ENCODE data around the gene CCDC89. TPM values are rescaled to one million over a fixed set of nuclear protein-coding genes. Genes with fewer than 3 reads are reported as not detected.
A peak's percentile ranks its signal among the peaks of the same experiment; 100 is the strongest.

Gene CCDC89
- total RNA-seq, 2 donors from 2014 or later, result not detected

DNA sequence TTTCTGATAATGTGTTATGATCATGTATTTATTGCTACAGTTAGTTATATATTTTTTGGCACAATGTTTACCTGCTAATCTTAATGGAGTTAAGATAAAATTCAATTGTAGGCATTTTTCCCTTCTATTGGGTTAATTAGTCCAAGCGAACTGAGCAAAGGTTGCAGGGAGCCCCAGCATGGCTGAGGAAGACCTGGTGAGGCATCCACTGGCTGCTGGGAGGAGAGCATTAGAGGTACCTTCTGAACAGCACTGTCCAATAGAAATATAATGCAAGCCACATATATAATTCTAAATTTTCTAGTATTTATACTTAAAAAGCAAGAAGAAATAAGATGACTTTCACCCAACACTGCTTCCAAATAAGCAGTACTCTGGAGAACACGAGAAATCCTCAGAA, 38.9 kb downstream of the CCDC89 start:
- Histone ChIP-seq H3K27ac (ENCODE audit: low read depth, low read length) (no peak overlapping the region), H3K9me3 (ENCODE audit: control insufficient read depth, low read length) (no peaks in the 10 kb centered on the region), H3K36me3 (ENCODE audit: control insufficient read depth, insufficient read depth, low read length) (peaks cover 6% of the 10 kb centered on the region), H3K4me3 (ENCODE audit: low read length) (peak overlapping the region; percentile 99), H3K9ac (ENCODE audit: extremely low read depth, low read length, poor library complexity, severe bottlenecking) (peak overlapping the region; percentile 90), H3K27me3 (ENCODE audit: control insufficient read depth, insufficient read depth, low read length, poor library complexity, severe bottlenecking) (no peaks in the 10 kb centered on the region), H3K4me1 (ENCODE audit: control insufficient read depth, insufficient read depth, low read length) (peaks cover 4% of the 10 kb centered on the region)
- Mint-ChIP-seq H3K27ac (peak overlapping the region; percentile 98), H3K4me1 (peaks cover 22% of the 10 kb centered on the region), H3K9me3 (no peaks in the 10 kb centered on the region), H3K4me3 (peak overlapping the region; percentile 92), H3K36me3 (ENCODE audit: low read depth) (no peaks in the 10 kb centered on the region), H3K27me3 (ENCODE audit: insufficient read depth) (peaks cover 2% of the 10 kb centered on the region)
- WGBS, 2 experiments (ENCODE audit: insufficient coverage in 1 of 2, insufficient read length in 1 of 2), result 77 to 90% methylated on average over 2 of the region's 2 CpGs
- DNase-seq, result no peak
- no peak for TF ChIP-seq CTCF (conservative IDR thresholded peaks at IDR 0.05)

GRCh38 chr11:85643191-85643614, 42.8 kb downstream of the CCDC89 start:
- Mint-ChIP-seq H3K36me3 (ENCODE audit: low read depth) (no peaks in the 10 kb centered on the region), H3K4me1 (peaks cover 8% of the 10 kb centered on the region), H3K27ac (peak overlapping the region; percentile 23), H3K9me3 (no peaks in the 10 kb centered on the region), H3K27me3 (ENCODE audit: insufficient read depth) (peaks cover 2% of the 10 kb centered on the region), H3K4me3 (no peak overlapping the region)
- TF ChIP-seq CTCF (conservative IDR thresholded peaks at IDR 0.05), result no peak
- H3K9ac ChIP-seq (ENCODE audit: extremely low read depth, low read length, poor library complexity, severe bottlenecking), result no peak overlapping the region
- H3K4me3 ChIP-seq (ENCODE audit: low read length), result no peak overlapping the region
- no peak for DNase-seq
- H3K27me3 ChIP-seq (ENCODE audit: control insufficient read depth, insufficient read depth, low read length, poor library complexity, severe bottlenecking), result no peaks in the 10 kb centered on the region
- H3K9me3 ChIP-seq (ENCODE audit: control insufficient read depth, low read length), result no peaks in the 10 kb centered on the region
- peaks cover 10% of the 10 kb centered on the region for H3K36me3 ChIP-seq (ENCODE audit: control insufficient read depth, insufficient read depth, low read length)
- H3K4me1 ChIP-seq (ENCODE audit: control insufficient read depth, insufficient read depth, low read length), result no peaks in the 10 kb centered on the region
- H3K27ac ChIP-seq (ENCODE audit: low read depth, low read length), result no peak overlapping the region
- WGBS, 2 experiments (ENCODE audit: insufficient coverage in 1 of 2, insufficient read length in 1 of 2), result 88 to 93% methylated on average over 2 of the region's 2 CpGs

- H3K27ac Mint-ChIP-seq, result no peak overlapping the region
- no peaks in the 10 kb centered on the region for H3K27me3 ChIP-seq (ENCODE audit: control insufficient read depth, insufficient read depth, low read length, poor library complexity, severe bottlenecking)
- H3K9ac ChIP-seq (ENCODE audit: extremely low read depth, low read length, poor library complexity, severe bottlenecking), result no peak overlapping the region
- peaks cover 46% of the 10 kb centered on the region for H3K36me3 ChIP-seq (ENCODE audit: control insufficient read depth, insufficient read depth, low read length)
- peaks cover 3% of the 10 kb centered on the region for H3K4me1 ChIP-seq (ENCODE audit: control insufficient read depth, insufficient read depth, low read length)
- H3K27ac ChIP-seq (ENCODE audit: low read depth, low read length), result no peak overlapping the region
- no peak overlapping the region for H3K4me3 Mint-ChIP-seq
- TF ChIP-seq CTCF (conservative IDR thresholded peaks at IDR 0.05), result no peak
- WGBS, 2 experiments (ENCODE audit: insufficient coverage in 1 of 2, insufficient read length in 1 of 2), result 100% methylated on average over 3 of the region's 3 CpGs; no CpG with 5 or more reads in 1 of the 2 experiments
- peaks cover 45% of the 10 kb centered on the region for H3K36me3 Mint-ChIP-seq (ENCODE audit: low read depth)
- DNase-seq, result no peak
- H3K9me3 ChIP-seq (ENCODE audit: control insufficient read depth, low read length), result no peaks in the 10 kb centered on the region
- H3K4me3 ChIP-seq (ENCODE audit: low read length), result no peak overlapping the region
- no peaks in the 10 kb centered on the region for H3K9me3 Mint-ChIP-seq
- H3K27me3 Mint-ChIP-seq (ENCODE audit: insufficient read depth), result no peaks in the 10 kb centered on the region
- H3K4me1 Mint-ChIP-seq, result no peaks in the 10 kb centered on the region
Observed at GRCh38 chr11:85634747-85635146, 51.2 kb downstream of the CCDC89 start.

Other genes starting within 250 kb of the CCDC89 start
- 10 to 100 TPM in 1 of 2 donors, 1 to 10 TPM in 1; 9.6 to 10.6 TPM for gene DLG2, start 58.9 kb downstream of the CCDC89 start, total RNA-seq
- gene TMEM126B, start 57.6 kb downstream of the CCDC89 start, total RNA-seq, result 10 to 100 TPM; 56.4 to 57.3 TPM
- 10 to 100 TPM; 26.3 to 26.7 TPM for gene TMEM126A, start 38.2 kb downstream of the CCDC89 start, total RNA-seq
- gene CREBZF, start 21.1 kb downstream of the CCDC89 start, total RNA-seq, result 10 to 100 TPM; 39.3 to 47.5 TPM
- 1 to 10 TPM; 1.7 to 3.4 TPM for gene SYTL2, start 124.9 kb upstream of the CCDC89 start, total RNA-seq
- gene CCDC83, start 169.2 kb upstream of the CCDC89 start, total RNA-seq, result not detected

Data from endodermal cell (in vitro differentiated cells).